Activated naive CD4-positive, alpha-beta T cell treated with anti-CD3 and anti-CD28 coated beads, Interleukin-2, amount 50 U/mL, for 72 hours (primary cell): ENCODE measurements around the gene PIGU. TPM values are rescaled to one million over a fixed set of nuclear protein-coding genes. Genes with fewer than 3 reads are reported as not detected.
"Not testable (repeated sequence)": the region's sequence is repeated elsewhere in the genome, so short reads cannot be mapped to it uniquely, and the experiment has no call there.

Experiments
- ATAC-seq, 2 donors: fragments of 150-1000 bp; cut with Tn5 transposase; 2 replicates each; pipeline ENCODE4 v1.10.0; 2021; ENCODE audit warnings: mild to moderate bottlenecking in 2 of 2, moderate library complexity in 2 of 2
- DNase-seq, 2 donors: peaks; one replicate each; pipeline ENCODE4 v3.0.0; 2021 to 2022; ENCODE audit warnings: low spot score in 2 of 2
- H3K27ac Mint-ChIP-seq, 2 donors: one replicate each; pipeline ENCODE4 v1.8.0; 2022; ENCODE audit warnings: mild to moderate bottlenecking in 2 of 2, mixed read lengths in 2 of 2
- H3K36me3 Mint-ChIP-seq, 2 donors: one replicate each; pipeline ENCODE4 v1.8.0; 2022; ENCODE audit warnings: mixed read lengths in 2 of 2
- H3K9me3 Mint-ChIP-seq, 2 donors: one replicate each; pipeline ENCODE4 v1.8.0; 2022; ENCODE audit warnings: mixed read lengths in 2 of 2
- total RNA-seq, 2 donors: library from RNA; stranded (reverse); gene quantifications; one replicate each; pipeline ENCODE4 v1.2.3, GENCODE V29; 2022

PIGU gene
- total RNA-seq, 2 donors from 2014 or later: 13.2 to 20.6 TPM

GRCh38 chr20:34528921-34529297 is 148.0 kb downstream of the PIGU start:
- ATAC-seq: no peak
- no peak for DNase-seq
- H3K27ac Mint-ChIP-seq: no peak overlapping the region

GRCh38 chr20:34527016-34527415 is 149.9 kb downstream of the PIGU start:
- H3K9me3 Mint-ChIP-seq: no peaks in the 10 kb centered on the region
- H3K36me3 Mint-ChIP-seq: no peaks in the 10 kb centered on the region

More at GRCh38 chr20:34528921-34529297, 148.0 kb downstream of the PIGU start:
- Mint-ChIP-seq H3K36me3 (no peaks in the 10 kb centered on the region), H3K9me3 (no peaks in the 10 kb centered on the region)

DNA sequence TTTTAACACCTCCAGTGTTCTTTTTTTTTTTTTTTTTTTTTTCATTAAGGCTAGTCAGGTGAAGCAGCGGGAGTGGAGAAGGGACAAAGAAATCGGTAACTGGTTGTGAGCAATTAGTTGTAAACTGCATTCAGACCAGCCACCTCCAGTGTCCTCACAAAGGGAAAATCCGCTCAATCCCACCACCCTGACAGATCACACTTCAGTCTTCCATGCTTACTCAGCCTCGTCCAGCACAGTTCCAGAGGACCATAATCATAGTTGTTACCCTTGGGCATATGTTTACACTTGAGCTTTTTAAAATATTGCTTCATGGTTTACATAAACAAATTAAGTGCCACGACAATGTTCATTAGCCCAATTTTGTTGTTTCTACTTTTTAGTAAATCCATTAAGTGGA is 150.4 kb downstream of the PIGU start:
- no peaks in the 10 kb centered on the region for H3K36me3 Mint-ChIP-seq
- DNase-seq (no peak), ATAC-seq (no peak)
- no peaks in the 10 kb centered on the region for H3K9me3 Mint-ChIP-seq
- H3K27ac Mint-ChIP-seq: no peak overlapping the region

More at GRCh38 chr20:34527016-34527415, 149.9 kb downstream of the PIGU start:
- ATAC-seq: no peak
- peak overlapping the region in 1 of 2 donors; percentile 82 for H3K27ac Mint-ChIP-seq
- no peak for DNase-seq

DNA sequence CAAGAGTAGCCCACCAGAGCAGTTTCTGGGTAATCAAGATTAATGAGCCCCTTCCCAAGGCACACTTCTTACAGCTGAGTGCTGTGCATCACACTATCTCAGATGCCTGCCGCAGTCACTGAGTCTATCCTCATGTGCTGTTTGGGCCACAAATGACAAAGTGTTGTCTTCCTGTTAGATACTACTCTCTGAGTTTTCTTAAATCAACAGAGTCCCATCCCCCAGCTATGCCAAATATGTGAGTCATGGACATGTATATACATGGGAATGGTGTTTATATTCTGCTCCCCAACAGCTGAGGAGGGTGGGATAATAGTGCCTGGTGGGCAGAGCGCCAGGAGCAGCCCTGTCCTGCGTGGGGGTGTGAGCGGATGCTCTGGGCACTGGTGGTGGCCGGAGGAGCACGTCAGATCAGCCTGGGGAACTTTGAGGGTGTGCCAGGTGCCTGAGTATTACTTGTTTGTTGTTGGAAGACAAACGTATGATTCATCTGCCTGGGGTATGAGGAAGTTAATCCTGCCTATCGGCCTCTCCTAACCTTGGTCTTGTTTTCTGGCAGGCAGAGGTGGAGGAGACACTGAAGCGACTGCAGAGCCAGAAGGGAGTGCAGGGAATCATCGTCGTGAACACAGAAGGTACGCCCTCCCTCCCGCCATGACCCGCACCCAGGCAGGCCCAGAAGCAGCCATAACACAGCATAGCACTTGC is 151.0 kb downstream of the PIGU start:
- Mint-ChIP-seq H3K27ac (peak overlapping the region; percentile 21 to 67), H3K9me3 (no peaks in the 10 kb centered on the region), H3K36me3 (no peaks in the 10 kb centered on the region)
- DNase-seq (no peak), ATAC-seq (no peak)

DNA sequence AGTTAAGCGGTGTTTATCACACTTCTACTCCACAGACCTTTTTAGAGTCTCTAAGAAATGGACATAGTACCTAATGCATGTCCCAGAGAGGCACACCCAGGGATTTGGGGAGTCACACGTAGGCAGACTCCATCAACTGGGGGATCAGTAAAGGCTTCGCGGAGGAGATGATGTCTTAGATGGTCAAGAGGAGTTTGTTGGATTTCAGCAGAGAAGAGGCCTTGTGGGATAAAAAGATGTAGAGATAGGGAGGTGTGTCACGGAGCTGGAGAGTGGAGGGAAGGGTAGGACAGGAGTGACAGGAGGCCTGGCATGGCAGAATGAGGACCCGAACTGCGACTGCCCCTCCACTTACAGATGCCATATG is 151.6 kb downstream of the PIGU start:
- no peaks in the 10 kb centered on the region for H3K9me3 Mint-ChIP-seq
- peak overlapping the region in 1 of 2 donors; percentile 21 for H3K27ac Mint-ChIP-seq
- no peak for DNase-seq
- no peak for ATAC-seq
- H3K36me3 Mint-ChIP-seq: no peaks in the 10 kb centered on the region

DNA sequence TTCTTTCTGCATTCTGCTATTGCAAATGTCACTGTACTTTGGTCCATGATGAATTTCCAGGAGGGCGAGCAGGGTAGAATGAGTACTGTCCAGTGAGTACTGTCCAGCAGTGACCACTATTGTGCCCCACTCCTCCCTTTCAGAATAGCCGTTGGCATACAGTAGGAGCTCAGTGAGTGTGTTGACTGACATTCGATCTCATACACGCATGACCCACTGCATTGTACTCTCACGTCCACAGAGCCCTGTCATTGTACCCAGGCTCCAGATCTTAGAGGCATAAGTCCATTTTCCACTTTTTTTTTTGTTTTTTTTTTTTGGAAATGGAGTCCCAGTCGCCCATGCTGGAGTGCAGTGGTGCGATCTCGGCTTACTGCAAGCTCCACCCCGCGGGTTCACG is 152.5 kb downstream of the PIGU start:
- no peak for ATAC-seq
- Mint-ChIP-seq H3K9me3 (no peaks in the 10 kb centered on the region), H3K36me3 (no peaks in the 10 kb centered on the region), H3K27ac (no peak overlapping the region)
- no peak for DNase-seq

- DNase-seq: peak in 1 of 2 donors; percentile 48
- H3K27ac Mint-ChIP-seq: peak overlapping the region in 1 of 2 donors; percentile 22
- peak; percentile 51 to 85 for ATAC-seq
- no peaks in the 10 kb centered on the region for H3K9me3 Mint-ChIP-seq
- H3K36me3 Mint-ChIP-seq: peaks cover 0 to 5% of the 10 kb centered on the region in 2 donors
These were observed 153.7 kb downstream of the PIGU start for GRCh38 chr20:34522969-34523871.

GRCh38 chr20:34519841-34520240 is 157.1 kb downstream of the PIGU start:
- not testable (repeated sequence) for DNase-seq, ATAC-seq, H3K9me3 Mint-ChIP-seq, H3K27ac Mint-ChIP-seq
- peaks cover 10 to 21% of the 10 kb centered on the region in 2 donors for H3K36me3 Mint-ChIP-seq

DNA sequence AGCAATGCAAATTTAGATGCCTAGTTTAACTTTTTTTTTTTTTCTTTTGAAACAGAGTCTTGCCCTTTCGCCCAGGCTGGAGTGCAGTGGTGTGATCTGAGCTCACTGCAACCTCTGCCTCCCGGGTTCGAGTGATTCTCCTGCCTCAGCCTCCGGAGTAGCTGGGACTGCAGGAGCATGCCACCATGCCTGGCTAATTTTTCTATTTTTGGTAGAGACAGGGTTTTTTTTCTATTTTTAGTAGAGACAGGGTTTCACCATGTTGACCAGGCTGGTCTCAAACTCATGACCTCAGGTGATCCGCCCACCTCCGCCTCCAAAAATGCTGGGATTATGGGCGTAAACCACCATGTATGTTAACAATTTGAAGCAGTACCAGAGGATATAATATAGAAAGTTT is 158.0 kb downstream of the PIGU start:
- ATAC-seq, H3K27ac Mint-ChIP-seq, DNase-seq, H3K9me3 Mint-ChIP-seq: not testable (repeated sequence)
- peaks cover 10 to 21% of the 10 kb centered on the region in 2 donors for H3K36me3 Mint-ChIP-seq

DNA sequence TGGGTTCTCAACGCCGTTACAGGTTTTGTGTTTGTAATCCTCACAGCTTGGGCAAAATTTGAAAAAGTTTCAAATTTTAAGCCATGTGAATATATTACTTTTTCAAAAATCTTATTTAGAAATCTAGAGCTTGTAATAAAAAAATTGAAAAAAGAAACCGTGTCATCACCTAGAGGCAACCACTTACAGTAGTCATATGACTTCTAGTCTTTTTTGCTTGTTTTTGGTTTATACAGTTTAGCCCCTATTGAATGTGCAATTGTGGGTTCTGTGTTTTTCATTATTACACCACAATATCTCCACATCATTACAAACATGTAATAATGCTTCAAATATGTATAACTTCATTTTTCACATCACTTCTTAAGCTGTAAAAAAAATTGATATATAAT is 159.8 kb downstream of the PIGU start:
- peak in 1 of 2 donors; percentile 31 for ATAC-seq
- DNase-seq: no peak
- H3K27ac Mint-ChIP-seq: peak overlapping the region; percentile 95 to 99
- H3K9me3 Mint-ChIP-seq: no peaks in the 10 kb centered on the region
- H3K36me3 Mint-ChIP-seq: peaks cover 10 to 21% of the 10 kb centered on the region in 2 donors

- DNase-seq (peak; percentile 96 to 97), ATAC-seq (peak; percentile 83 to 91)
- no peaks in the 10 kb centered on the region for H3K9me3 Mint-ChIP-seq
- H3K36me3 Mint-ChIP-seq: peaks cover 10 to 21% of the 10 kb centered on the region in 2 donors
- H3K27ac Mint-ChIP-seq: peak within 1 kb of the TSS; percentile 95 to 99
These were observed 160.4 kb downstream of the PIGU start, which contains the start of gene DYNLRB1 for GRCh38 chr20:34516247-34517113. Gene DYNLRB1, plus strand, starts transcription at chr20:34516422. Its CDS starts 37 bp downstream, at chr20:34516459.

- peak; percentile 61 to 66 for DNase-seq
- ATAC-seq: peak; percentile 43 to 75
- peak overlapping the region; percentile 95 to 99 for H3K27ac Mint-ChIP-seq
- H3K9me3 Mint-ChIP-seq: no peaks in the 10 kb centered on the region
- H3K36me3 Mint-ChIP-seq: peaks cover 10 to 21% of the 10 kb centered on the region in 2 donors
These were observed 161.2 kb downstream of the PIGU start for GRCh38 chr20:34515484-34516246.

- Mint-ChIP-seq H3K36me3 (peaks cover 10 to 21% of the 10 kb centered on the region in 2 donors), H3K27ac (peak overlapping the region; percentile 95 to 99), H3K9me3 (no peaks in the 10 kb centered on the region)
- no peak for DNase-seq
- ATAC-seq: peak in 1 of 2 donors; percentile 29
These were observed 161.9 kb downstream of the PIGU start for GRCh38 chr20:34514897-34515483.

GRCh38 chr20:34514034-34514433 is 162.9 kb downstream of the PIGU start:
- H3K9me3 Mint-ChIP-seq, H3K27ac Mint-ChIP-seq, DNase-seq, ATAC-seq: not testable (repeated sequence)
- peaks cover 10 to 21% of the 10 kb centered on the region in 2 donors for H3K36me3 Mint-ChIP-seq

- Mint-ChIP-seq H3K27ac (no peak overlapping the region), H3K36me3 (peaks cover 10 to 13% of the 10 kb centered on the region in 2 donors), H3K9me3 (no peaks in the 10 kb centered on the region)
- no peak for DNase-seq
- ATAC-seq: no peak
These were observed 163.9 kb downstream of the PIGU start for GRCh38 chr20:34512955-34513419.
